ENCODE data around the gene MKRN2OS.

Gene MKRN2OS

DNA sequence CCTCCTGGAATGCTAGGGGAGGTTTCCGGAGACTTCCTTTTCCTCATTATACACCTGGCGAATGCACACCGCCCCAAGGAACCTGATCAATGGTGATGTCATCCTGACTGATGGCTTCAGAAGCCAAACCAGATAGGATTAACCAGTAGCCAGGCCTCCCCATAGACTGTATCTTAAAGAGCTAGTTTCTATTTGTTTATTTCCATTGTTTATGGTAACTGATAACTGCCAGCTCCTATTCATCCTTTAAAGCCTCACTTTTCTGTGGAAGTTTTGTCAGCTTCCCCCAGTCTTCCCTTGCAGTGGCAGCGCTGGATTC is at the start of gene MKRN2OS:
MKRN2OS (minus strand) TSS at position 27 of the 319 bp plus-strand sequence. CDS start 35 bp downstream, outside the sequence.
- in situ Hi-C loops (cut with MboI; ENCODE audit: low sequenced_read_pairs), result no loop called here

- in situ Hi-C loops (cut with MboI; ENCODE audit: low sequenced_read_pairs), result no loop called here
These were observed 48.2 kb upstream of the MKRN2OS start for GRCh38 chr3:12593473-12593872.

- in situ Hi-C loops (cut with MboI; ENCODE audit: low sequenced_read_pairs), result no loop called here
These were observed 46.9 kb upstream of the MKRN2OS start for GRCh38 chr3:12591997-12592715.

DNA sequence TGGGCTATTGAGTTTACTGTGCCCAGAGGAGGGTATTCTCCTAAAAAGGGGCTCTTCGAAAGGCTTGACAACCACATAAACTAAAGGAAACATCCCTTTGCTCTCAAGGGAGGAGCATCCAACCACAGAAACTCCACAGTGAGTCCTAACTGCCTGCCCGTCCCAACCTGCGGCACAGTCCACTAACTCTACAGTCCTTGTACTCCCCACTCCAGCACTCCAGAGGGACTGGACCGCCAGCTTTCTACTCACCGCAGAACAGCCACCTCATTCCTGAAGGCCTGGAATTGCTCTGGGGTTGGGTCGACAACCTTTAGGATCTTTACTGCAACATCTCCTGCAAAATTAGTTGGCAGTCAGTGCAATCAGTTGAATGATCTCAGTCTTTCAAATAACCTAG is 46.2 kb upstream of the MKRN2OS start:
- in situ Hi-C loops (cut with MboI; ENCODE audit: low sequenced_read_pairs), result no loop called here

DNA sequence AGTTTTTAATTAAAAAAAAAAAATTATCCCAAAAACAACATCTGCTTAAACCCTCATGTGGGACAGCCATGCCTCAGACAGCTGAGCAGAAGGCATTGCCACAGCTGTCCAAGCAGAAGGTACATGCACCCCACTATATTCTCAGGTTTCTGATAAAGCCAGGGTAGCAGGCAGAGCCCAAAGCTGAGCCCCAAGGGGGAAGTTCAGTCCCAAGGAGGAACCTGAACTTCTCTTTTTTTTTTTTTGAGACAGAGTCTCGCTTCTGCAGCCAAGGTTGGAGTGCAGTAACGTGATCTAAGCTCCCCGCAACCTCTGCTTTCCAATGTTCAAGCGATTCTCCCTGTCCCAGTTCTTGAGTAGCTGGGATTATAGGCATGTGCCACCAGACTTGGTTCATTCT is 44.8 kb upstream of the MKRN2OS start:
- in situ Hi-C loops (cut with MboI; ENCODE audit: low sequenced_read_pairs), result no loop called here

DNA sequence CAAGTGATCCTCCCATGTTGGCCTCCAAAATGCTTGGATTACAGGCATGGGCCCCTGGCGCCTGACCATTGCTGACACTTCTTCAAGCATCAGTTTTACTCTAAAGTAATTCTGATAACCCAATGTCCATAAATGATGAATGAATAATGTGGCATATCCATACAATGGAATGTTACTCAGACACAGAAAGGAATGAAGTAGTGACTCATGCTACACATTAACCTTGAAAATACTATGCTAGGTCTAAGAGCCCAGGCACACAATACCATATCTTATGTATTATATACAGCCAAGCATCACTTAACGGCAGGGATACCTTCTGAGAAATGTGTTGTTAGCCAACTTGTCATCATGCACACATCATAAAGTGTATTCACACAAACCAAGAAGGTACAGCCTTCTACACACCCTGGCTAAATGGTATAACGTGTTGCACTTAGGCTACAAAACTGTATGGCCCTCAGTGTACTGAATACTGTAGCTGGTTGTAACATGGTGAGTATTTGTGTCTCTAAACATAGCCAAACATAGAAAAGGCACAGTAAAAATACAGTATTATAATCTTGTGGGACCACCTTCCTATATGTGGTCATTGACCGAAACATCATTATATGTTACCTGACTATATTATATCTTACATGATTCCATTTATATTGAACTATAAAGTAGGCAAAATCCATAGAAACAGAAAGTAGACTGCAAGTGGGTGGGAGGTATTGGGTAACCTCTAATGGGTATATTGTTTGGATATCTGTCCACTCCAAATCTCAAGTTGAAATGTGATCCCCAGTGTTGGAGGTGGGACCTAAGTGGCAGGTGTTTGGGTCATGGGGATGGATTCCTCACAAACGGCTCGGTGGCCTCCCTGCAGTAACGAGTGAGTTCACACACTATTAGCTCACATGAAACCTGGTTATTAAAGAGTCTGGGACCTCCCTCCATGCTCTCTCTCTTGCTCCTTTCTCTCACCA is 43.0 kb upstream of the MKRN2OS start:
- in situ Hi-C loops (cut with MboI; ENCODE audit: low sequenced_read_pairs), result no loop called here

GRCh38 chr3:12586403-12586802 is 41.1 kb upstream of the MKRN2OS start:
- in situ Hi-C loops (cut with MboI; ENCODE audit: low sequenced_read_pairs), result no loop called here

DNA sequence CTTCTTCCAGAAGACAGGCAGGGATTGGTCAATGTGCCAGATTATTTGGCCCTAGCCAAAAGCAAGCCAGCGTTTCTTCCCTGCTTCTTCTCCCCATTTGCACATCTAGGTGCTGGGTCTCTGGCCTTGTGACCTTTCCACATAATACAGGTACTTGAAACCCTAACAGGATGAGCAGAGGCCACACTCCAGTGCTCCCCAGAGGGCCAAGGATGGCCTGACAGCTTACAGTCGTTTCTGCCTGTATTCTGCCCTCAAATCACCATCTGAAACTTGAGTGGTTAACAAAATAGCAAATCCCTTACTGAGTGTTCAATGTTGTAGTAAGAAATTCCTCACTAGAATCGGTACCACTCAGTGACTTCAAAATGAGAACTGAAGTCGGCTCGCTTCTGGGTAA is 40.7 kb upstream of the MKRN2OS start:
- in situ Hi-C loops (cut with MboI; ENCODE audit: low sequenced_read_pairs), result no loop called here

DNA sequence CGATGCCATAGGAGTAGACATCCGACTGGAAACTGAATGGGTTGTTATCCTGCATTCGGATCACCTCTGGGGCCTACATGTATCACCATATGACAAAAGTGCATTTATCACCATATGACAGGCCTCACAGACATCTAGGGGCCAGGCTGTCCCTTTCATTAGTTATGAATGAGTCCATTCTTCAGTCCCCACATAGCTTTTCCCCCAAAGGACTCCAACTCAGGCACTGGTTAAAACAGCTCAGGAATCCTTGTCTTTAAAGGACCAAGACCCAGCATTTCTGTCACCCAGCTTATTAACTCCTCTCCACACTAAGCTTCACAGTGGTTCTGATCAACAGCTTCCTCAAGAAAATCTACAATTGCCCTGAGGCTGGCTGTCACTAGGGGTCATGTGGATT is 39.9 kb upstream of the MKRN2OS start:
- in situ Hi-C loops (cut with MboI; ENCODE audit: low sequenced_read_pairs), result no loop called here

DNA sequence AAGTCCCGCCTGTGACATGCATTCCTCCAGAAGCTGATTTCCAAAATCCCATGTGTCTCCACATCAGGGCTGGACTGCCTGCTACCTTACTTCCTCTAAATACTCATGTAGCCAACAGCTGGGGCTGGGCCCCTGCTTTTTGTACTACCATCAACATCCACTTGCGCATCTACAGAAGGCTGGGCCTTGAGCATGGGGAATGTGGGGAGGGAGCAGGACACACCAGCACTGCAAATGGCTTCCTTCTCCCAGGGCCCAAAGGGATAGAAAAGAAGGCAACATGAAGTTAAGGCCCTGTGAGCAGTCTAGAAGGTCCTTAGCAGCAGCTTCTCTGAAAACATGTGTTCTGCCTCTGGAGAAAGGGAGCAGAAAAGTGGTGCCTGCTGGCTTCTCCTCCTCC is 38.8 kb upstream of the MKRN2OS start:
- in situ Hi-C loops (cut with MboI; ENCODE audit: low sequenced_read_pairs), result no loop called here

DNA sequence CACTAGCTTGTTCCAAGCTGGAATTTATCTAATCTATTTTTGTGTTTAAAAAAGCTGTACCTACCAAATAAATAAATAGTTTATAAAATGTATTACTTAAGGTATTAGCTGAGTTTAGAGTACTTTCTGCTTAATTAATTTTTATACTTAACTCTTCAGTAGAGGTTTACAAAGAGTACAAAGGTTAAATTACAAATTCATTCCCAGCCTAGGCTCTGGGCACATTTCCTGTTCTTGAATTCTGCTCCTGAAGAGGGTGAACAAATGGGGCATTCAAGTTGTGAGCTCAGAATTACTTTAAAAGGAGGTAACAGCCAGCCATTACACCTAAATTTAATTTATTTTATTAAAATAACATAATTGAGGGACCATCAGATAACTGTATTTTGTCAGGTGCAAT is 38.0 kb upstream of the MKRN2OS start:
- in situ Hi-C loops (cut with MboI; ENCODE audit: low sequenced_read_pairs), result no loop called here

GRCh38 chr3:12582730-12583129 is 37.4 kb upstream of the MKRN2OS start:
- in situ Hi-C loops (cut with MboI; ENCODE audit: low sequenced_read_pairs), result no loop called here

GRCh38 chr3:12579905-12580304 is 34.6 kb upstream of the MKRN2OS start:
- in situ Hi-C loops (cut with MboI; ENCODE audit: low sequenced_read_pairs), result no loop called here

DNA sequence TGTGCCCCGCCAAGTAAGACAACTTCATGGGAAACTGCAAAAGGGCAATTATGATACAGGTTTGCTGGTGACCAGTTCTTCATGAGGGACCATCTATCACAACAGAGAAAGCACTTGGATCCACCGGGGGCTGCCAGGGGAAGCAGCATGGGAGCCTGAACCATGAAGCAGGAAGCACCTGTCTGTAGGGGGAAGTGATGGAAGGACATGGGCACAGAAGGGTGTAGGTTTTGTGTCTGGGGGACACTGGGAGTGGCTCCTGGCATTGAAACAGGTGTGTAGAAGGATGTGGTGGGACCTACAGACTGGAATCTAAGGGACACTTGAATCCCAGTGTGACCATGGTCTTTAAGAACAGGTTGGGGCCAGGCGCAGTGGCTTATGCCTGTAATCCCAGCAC is 34.2 kb upstream of the MKRN2OS start:
- in situ Hi-C loops (cut with MboI; ENCODE audit: low sequenced_read_pairs), result no loop called here

DNA sequence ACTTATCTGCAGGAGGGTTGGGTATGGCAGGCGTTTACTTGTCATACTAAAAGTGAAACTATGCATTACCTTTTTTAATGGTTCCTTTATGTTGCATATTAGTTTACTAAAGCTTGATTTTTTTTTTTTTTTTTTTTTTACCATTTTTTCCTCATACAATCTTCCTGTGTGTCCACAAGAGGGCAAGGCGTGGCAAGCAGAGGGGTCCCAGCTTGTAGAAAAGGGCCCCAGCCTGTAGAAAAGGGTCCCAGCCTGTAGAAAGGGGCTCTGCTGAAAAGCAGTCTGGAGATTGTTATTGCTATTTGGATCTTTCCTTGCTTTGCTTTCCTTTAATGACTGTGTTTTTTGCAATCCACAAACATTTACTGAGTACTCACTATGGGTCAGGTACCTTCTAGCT is 33.4 kb upstream of the MKRN2OS start:
- in situ Hi-C loops (cut with MboI; ENCODE audit: low sequenced_read_pairs), result no loop called here

GRCh38 chr3:12577379-12577778 is 32.1 kb upstream of the MKRN2OS start:
- in situ Hi-C loops (cut with MboI; ENCODE audit: low sequenced_read_pairs), result no loop called here

- in situ Hi-C loops (cut with MboI; ENCODE audit: low sequenced_read_pairs), result no loop called here
These were observed 29.4 kb upstream of the MKRN2OS start for GRCh38 chr3:12574661-12575060.

DNA sequence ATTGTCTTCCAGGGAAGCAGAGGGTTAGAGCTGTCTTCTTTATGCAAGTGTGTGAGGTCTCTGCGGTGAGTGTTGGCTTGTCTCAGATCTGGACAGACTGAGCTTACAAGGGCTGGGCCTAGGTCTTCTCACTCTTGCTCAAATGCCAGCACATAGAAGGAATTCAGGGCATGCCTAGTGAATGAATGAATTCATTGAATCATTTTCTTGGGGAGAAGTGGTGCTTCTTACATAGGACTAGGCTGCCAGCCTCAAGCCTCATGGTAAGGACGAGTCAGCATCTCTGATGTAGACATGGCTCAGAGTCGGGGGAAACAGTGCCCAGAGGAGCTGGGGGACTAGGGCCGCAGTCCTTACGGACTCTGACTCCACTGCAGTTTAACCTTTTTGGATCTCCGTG is 28.8 kb upstream of the MKRN2OS start:
- in situ Hi-C loops (cut with MboI; ENCODE audit: low sequenced_read_pairs), result no loop called here

- in situ Hi-C loops (cut with MboI; ENCODE audit: low sequenced_read_pairs), result no loop called here
These were observed 26.7 kb upstream of the MKRN2OS start for GRCh38 chr3:12571986-12572385.

DNA sequence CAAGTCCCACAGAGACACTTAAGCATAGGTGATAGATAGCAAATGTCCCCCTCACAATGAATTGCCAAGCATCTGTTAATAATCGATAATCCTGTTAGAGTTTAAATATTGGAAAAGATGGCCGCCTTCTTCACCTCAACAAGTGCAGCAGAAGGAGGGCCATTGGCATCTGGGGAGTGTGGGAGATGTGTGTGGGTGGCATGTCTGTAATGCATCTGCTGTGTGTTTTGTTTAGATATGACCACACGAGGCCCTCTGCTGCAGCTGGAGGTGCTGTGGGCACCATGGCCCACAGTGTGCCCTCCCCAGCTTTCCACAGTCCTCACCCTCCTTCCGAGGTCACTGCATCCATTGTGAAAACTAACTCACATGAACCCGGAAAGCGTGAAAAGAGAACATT is 24.5 kb upstream of the MKRN2OS start:
- in situ Hi-C loops (cut with MboI; ENCODE audit: low sequenced_read_pairs), result no loop called here

DNA sequence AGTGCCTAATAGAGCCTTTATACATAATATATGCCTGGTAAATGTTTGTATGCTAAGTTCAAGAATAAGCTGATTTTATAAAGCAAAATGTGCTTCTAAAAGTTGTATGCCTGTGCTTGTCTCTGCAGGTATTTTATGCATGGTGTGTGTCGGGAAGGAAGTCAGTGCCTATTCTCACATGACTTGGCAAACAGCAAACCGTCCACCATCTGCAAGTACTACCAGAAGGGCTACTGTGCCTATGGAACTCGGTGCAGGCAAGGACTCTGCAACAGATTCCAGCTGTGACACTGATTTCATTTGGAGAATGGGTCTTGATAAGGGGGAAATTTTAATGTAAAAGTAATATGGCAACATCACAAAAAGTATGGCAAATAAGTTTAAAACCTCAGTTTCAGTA is 23.4 kb upstream of the MKRN2OS start:
- in situ Hi-C loops (cut with MboI; ENCODE audit: low sequenced_read_pairs), result no loop called here

- in situ Hi-C loops (cut with MboI; ENCODE audit: low sequenced_read_pairs), result no loop called here
These were observed 21.7 kb upstream of the MKRN2OS start for GRCh38 chr3:12566976-12567375.
